ENCODE results near the gene SRGAP1. TPM values are rescaled to one million over a fixed set of nuclear protein-coding genes. Genes with fewer than 3 reads are reported as not detected.

Gene SRGAP1
- total and polyA plus RNA-seq, 9 of the 15 experiments (the other 6 are each of a cell fraction or from before 2014, with no cell fraction given): 0.01 to 0.13 (median 0.04) TPM; not detected in 3

GRCh38 chr12:64027311-64027710 lies 182.8 kb downstream of the SRGAP1 start:
- H3K4me2 ChIP-seq (ENCODE audit: insufficient read depth, low read length): no peak overlapping the region
- ATAC-seq: no peak
- no peaks in the 10 kb centered on the region for H3K36me3 ChIP-seq (ENCODE audit: control insufficient read depth, insufficient read depth, low read length)
- TF ChIP-seq NCOA2 (IDR thresholded peaks at IDR 0.05; ENCODE audit: partially characterized antibody in 2 of 2): no peak
- no peak for TF ChIP-seq ZNF12 (CRISPR knock-in tag; IDR thresholded peaks at IDR 0.05)
- peaks cover 0 to 3% of the 10 kb centered on the region in 2 experiments; a peak in 2 of 5 replicates for H3K27me3 ChIP-seq (ENCODE audit: control insufficient read depth in 2 of 2, insufficient read depth in 2 of 2, low read length in 2 of 2)
- no peaks in the 10 kb centered on the region for H4K20me1 ChIP-seq (replicated peaks; ENCODE audit: control insufficient read depth, insufficient read depth, low read length)
- H3K9me1 ChIP-seq (ENCODE audit: control insufficient read depth, insufficient read depth, low read length): no peaks in the 10 kb centered on the region
- CTCF ChIA-PET (ENCODE audit: low intra/inter-chr PET ratio): no interaction called here
- 0% methylated on average over 1 of the region's 1 CpG for WGBS (ENCODE audit: insufficient coverage, low coverage, missing lambda C conversion rate)
- H3K27ac ChIP-seq (ENCODE audit: extremely low read depth, low read depth, low read length): no peak overlapping the region
- intact Hi-C loops (cut with micrococcal nuclease): no loop called here
- DNase-seq (ENCODE audit: extremely low read depth in 1 of 4, low spot score in 3 of 4): no peak
- H3K79me2 ChIP-seq (ENCODE audit: control insufficient read depth, insufficient read depth, low read length): no peaks in the 10 kb centered on the region
- H2AFZ ChIP-seq (ENCODE audit: low read depth, low read length): no peak overlapping the region
- no peaks in the 10 kb centered on the region for H3K4me1 ChIP-seq (replicated peaks in 1 of 2; ENCODE audit: control insufficient read depth in 2 of 2, insufficient read depth in 2 of 2, low read length in 2 of 2)
- in situ Hi-C loops (cut with MboI): no loop called here
- no peak for FAIRE-seq
- no peaks in the 10 kb centered on the region for H3K9me3 ChIP-seq (replicated peaks; ENCODE audit: control insufficient read depth, insufficient read depth, low read depth, low read length)
- no peak overlapping the region for H3K4me3 ChIP-seq
- POLR2A ChIA-PET: interaction anchor here (2.1 kb wide), 1 partner anchor 18 kb away, joined by 4 read pairs; no protein-coding TSS in a partner anchor
- H3K9ac ChIP-seq (ENCODE audit: insufficient read depth in 1 of 2, low read depth in 2 of 2, low read length in 2 of 2): no peak overlapping the region
- no TSS peak for BruUV-seq (replicated peaks)

- H3K4me3 ChIP-seq: no peak overlapping the region
- no peak overlapping the region for H3K9ac ChIP-seq (ENCODE audit: insufficient read depth in 1 of 2, low read depth in 2 of 2, low read length in 2 of 2)
- no TSS peak for BruUV-seq (replicated peaks)
- FAIRE-seq: no peak
- no peaks in the 10 kb centered on the region for H3K79me2 ChIP-seq (ENCODE audit: control insufficient read depth, insufficient read depth, low read length)
- H2AFZ ChIP-seq (ENCODE audit: low read depth, low read length): no peak overlapping the region
- intact Hi-C loops (cut with micrococcal nuclease) (no loop called here), in situ Hi-C loops (cut with MboI) (no loop called here)
- ChIA-PET CTCF (ENCODE audit: low intra/inter-chr PET ratio) (no interaction called here), POLR2A (interaction anchor here (2.1 kb wide), 1 partner anchor 17 kb away, joined by 4 read pairs; no protein-coding TSS in a partner anchor)
- ATAC-seq: no peak
- H3K9me1 ChIP-seq (ENCODE audit: control insufficient read depth, insufficient read depth, low read length): no peaks in the 10 kb centered on the region
- no peaks in the 10 kb centered on the region for H4K20me1 ChIP-seq (replicated peaks; ENCODE audit: control insufficient read depth, insufficient read depth, low read length)
- no peaks in the 10 kb centered on the region for H3K4me1 ChIP-seq (replicated peaks in 1 of 2; ENCODE audit: control insufficient read depth in 2 of 2, insufficient read depth in 2 of 2, low read length in 2 of 2)
- peaks cover 0 to under 1% of the 10 kb centered on the region in 2 experiments; a peak in 2 of 5 replicates for H3K27me3 ChIP-seq (ENCODE audit: control insufficient read depth in 2 of 2, insufficient read depth in 2 of 2, low read length in 2 of 2)
- no peaks in the 10 kb centered on the region for H3K36me3 ChIP-seq (ENCODE audit: control insufficient read depth, insufficient read depth, low read length)
- 2% methylated on average over 5 of the region's 5 CpGs for WGBS (ENCODE audit: insufficient coverage, low coverage, missing lambda C conversion rate)
- no peak overlapping the region for H3K27ac ChIP-seq (ENCODE audit: extremely low read depth, low read depth, low read length)
- no peak for DNase-seq (ENCODE audit: extremely low read depth in 1 of 4, low spot score in 3 of 4)
- H3K4me2 ChIP-seq (ENCODE audit: insufficient read depth, low read length): no peak overlapping the region
- H3K9me3 ChIP-seq (replicated peaks; ENCODE audit: control insufficient read depth, insufficient read depth, low read depth, low read length): no peaks in the 10 kb centered on the region
- TF ChIP-seq CREB5 (CRISPR knock-in tag; IDR thresholded peaks at IDR 0.05) (no peak), SAFB (IDR thresholded peaks at IDR 0.05; ENCODE audit: borderline replicate concordance, low read depth, low read length) (no peak), IRF9 (tag; IDR thresholded peaks at IDR 0.05) (no peak), CSDE1 (IDR thresholded peaks at IDR 0.05) (no peak), IRF1 (CRISPR knock-in tag; IDR thresholded peaks at IDR 0.05; ENCODE audit: borderline replicate concordance) (no peak), GTF3C2 (IDR thresholded peaks at IDR 0.05; ENCODE audit: borderline replicate concordance, extremely low read depth, insufficient read length) (no peak), RFX7 (CRISPR knock-in tag; IDR thresholded peaks at IDR 0.05) (no peak)
These were observed 184.0 kb downstream of the SRGAP1 start for GRCh38 chr12:64028541-64028940.

All from K562 (cell line).